ENCODE data around the gene DDX39B.
"Not testable (repeated sequence)": the region's sequence is repeated elsewhere in the genome, so short reads cannot be mapped to it uniquely, and the experiment has no call there.

DDX39B gene

GRCh38 chr6:31541658-31542521 is at the start of gene DDX39B:
Gene DDX39B, minus strand, starts transcription at chr6:31542003. Its CDS starts 1,471 bp downstream, at chr6:31540532.
- DNase-seq, result peak; percentile 97

- DNase-seq, result not testable (repeated sequence)
Measured at GRCh38 chr6:31590691-31591090, 48.9 kb upstream of the DDX39B start.

- no peak for DNase-seq
Measured at GRCh38 chr6:31588871-31589650, 47.3 kb upstream of the DDX39B start.

GRCh38 chr6:31587791-31588777 is 46.3 kb upstream of the DDX39B start:
- no peak for DNase-seq

- DNase-seq, result peak; percentile 16
Measured at GRCh38 chr6:31586599-31587281, 44.9 kb upstream of the DDX39B start.

GRCh38 chr6:31586008-31586407 is 44.2 kb upstream of the DDX39B start, which contains the start of gene LST1:
Gene LST1, plus strand, starts transcription at chr6:31586277. Its CDS starts 1,023 bp downstream, at chr6:31587300.
- peak; percentile 31 for DNase-seq

- DNase-seq, result no peak
Measured at GRCh38 chr6:31585491-31585890, 43.7 kb upstream of the DDX39B start.

- DNase-seq, result no peak
Measured at GRCh38 chr6:31582230-31582643, 40.4 kb upstream of the DDX39B start, which contains the start of gene LTB. Gene LTB, minus strand, starts transcription at chr6:31582424. Its CDS starts 7 bp downstream, at chr6:31582417.

- peak; percentile 17 for DNase-seq
Measured at GRCh38 chr6:31581434-31582229, 39.8 kb upstream of the DDX39B start.

- DNase-seq, result peak; percentile 84
Measured at GRCh38 chr6:31580807-31581433, 39.1 kb upstream of the DDX39B start.

- DNase-seq, result no peak
Measured at GRCh38 chr6:31580438-31580740, 38.6 kb upstream of the DDX39B start.

- no peak for DNase-seq
Measured at GRCh38 chr6:31579546-31580437, 38.0 kb upstream of the DDX39B start.

- no peak for DNase-seq
Measured at GRCh38 chr6:31579119-31579505, 37.3 kb upstream of the DDX39B start.

GRCh38 chr6:31578184-31579118 is 36.6 kb upstream of the DDX39B start:
- no peak for DNase-seq

- DNase-seq, result no peak
Measured at GRCh38 chr6:31577579-31577966, 35.8 kb upstream of the DDX39B start.

GRCh38 chr6:31576897-31577578 is 35.2 kb upstream of the DDX39B start:
- DNase-seq, result no peak

GRCh38 chr6:31575952-31576685 is 34.3 kb upstream of the DDX39B start:
- DNase-seq, result no peak

All from midbrain (tissue), 1 donor.